GM21360 (cell line): ENCODE results near the gene RBPJ.

Experiments used
- ATAC-seq: cut with Tn5 transposase; IDR thresholded peaks from one replicate; pipeline ENCODE4 v1.9.1; 2021; ENCODE audit warnings: mild to moderate bottlenecking, moderate library complexity; ENCODE audit not compliant: unreplicated experiment

The RBPJ gene

DNA sequence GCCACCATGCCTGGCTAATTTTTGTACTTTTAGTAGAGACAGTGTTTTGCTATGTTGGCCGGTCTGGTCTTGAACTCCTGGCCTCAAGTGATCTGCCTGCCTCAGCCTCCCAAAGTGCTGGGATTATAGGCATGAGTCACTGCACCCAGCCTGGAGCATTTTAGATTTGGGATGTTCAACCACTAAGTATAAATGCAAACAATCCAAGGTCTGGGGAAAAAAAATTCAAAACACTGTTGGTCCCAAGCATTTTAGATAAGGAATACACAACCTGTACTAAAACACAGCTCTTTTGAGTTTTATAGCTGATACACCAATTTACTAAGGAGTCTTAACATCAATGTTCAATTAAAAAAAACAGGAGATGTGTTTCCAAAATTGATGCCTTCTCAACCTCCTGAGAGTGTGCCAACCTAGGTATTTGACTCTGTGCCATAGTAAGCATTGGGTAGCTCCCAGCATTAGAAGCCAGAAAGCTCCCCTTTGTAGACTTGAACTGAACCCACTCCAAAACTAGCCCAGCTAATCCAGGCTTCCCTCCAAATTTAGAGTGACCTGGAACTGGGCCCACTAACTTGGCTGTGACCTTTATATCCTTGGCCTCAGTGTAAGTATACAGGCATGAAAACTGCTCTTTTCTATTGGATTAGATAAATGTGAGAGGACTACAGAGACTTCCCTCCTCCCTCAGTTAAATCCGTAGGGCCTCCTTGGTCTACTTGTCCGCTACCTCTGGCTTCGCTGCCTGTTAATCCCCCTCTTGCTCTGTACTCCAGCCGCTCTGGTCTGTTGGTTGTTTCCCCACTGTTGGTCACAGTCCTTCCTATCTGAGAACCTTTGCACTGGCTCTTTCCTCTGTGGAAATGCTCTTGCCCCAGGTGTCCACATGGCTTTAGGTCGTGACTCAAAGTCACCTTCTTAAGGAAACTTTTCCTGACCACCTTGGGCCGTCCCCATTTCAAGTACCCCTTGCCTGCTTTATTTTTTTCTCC lies 91.9 kb downstream of the RBPJ start:
- no peak for ATAC-seq

DNA sequence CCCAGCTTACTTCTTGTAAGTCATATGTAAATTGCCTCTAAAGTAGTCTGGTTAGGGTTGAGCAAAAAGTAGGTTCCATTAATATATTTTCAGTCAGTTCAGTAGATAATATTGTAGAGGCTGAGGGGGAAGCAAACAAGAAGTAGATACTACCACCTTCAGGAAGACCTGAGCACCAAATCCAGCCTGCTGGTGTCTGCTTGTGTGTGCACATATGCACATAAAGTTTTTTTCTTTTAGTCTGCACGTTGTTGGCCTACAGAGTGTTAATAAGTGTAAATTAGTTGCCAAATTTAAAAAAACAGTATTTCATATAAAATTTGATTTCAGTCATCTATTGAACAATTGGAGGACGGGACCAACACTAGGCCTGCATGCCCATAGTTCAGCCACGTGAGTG lies 92.8 kb downstream of the RBPJ start:
- no peak for ATAC-seq

DNA sequence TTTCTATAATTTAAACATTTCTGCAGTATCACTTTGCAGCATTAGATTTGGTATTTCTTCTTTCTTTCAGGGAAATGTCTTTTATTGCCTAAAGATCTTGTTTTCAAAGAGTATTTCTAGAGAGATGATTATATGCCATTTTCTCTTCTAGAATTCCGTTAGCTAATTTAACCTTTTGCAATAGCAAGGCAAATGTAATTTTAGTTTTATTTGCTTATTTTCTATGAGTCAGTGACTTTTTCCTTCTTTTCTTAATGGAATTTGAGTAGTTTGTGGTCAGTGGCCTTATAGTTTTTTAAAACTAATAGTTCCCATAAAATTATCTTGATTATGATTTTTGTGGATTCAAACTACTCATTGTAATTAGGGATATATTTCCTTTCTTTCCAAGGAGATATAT lies 97.3 kb downstream of the RBPJ start:
- ATAC-seq = no peak

DNA sequence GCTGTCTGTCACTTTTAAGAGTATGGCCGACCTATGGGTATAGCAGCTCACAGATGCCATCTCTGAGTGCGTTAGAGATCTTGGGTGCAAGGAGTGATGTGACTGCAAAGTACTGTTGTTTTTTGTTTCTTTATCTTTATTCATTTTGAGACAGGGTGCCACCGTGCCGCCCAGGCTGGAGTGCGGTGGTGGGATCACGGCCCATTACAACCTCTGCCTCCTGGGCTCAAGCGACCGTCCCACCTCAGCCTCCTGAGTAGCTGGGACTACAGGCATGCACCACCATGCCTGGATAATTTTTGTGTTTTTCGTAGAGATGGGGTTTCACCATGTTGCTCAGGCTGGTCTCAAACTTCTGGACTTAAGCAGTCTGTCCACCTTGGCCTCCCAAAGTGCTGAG lies 98.0 kb downstream of the RBPJ start:
- no peak for ATAC-seq

DNA sequence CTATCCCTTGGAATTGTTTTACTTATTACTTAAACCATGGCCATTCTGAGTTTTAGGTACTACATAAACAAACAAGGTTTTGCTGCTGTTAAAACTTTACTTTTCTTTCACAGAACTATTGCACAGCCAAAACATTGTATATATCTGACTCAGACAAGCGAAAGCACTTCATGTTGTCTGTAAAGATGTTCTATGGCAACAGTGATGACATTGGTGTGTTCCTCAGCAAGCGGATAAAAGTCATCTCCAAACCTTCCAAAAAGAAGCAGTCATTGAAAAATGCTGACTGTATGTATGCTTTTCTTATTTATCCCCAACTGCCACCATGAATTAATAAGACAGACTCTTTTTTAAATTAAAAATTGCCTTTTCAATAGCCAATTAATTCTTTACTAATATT lies 99.6 kb downstream of the RBPJ start:
- no peak for ATAC-seq

DNA sequence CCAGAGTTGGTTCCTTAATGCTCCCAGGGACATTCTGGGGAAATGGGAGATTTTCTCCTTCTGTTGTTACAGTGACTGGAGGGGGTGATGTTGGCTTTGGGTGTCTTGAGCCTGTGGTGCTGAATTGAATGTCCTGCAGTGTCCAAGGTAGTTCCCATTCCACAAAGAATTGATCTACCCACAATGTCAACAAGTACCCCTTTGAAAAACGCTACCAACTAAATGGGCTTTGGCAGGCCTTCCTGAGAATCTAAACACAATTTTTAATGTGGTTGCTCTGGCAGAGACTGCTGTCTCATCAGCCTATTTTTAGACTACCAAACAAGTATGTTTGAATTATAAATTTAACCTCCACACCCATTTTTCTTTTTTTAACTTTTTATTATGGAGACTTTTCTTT lies 100.1 kb downstream of the RBPJ start:
- ATAC-seq = no peak

DNA sequence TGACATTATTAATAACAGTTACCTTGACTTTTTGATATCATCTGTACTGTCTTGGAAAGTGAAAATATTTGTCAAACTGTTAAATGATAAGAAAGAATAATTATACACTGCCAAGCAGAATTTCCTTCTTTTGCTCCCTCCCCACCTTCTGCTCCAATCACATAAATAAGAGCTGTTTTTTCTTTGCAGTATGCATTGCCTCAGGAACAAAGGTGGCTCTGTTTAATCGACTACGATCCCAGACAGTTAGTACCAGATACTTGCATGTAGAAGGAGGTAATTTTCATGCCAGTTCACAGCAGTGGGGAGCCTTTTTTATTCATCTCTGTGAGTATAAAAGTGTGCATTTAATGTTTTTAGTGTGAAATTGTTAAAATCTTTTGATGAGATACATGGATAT lies 103.3 kb downstream of the RBPJ start:
- no peak for ATAC-seq

DNA sequence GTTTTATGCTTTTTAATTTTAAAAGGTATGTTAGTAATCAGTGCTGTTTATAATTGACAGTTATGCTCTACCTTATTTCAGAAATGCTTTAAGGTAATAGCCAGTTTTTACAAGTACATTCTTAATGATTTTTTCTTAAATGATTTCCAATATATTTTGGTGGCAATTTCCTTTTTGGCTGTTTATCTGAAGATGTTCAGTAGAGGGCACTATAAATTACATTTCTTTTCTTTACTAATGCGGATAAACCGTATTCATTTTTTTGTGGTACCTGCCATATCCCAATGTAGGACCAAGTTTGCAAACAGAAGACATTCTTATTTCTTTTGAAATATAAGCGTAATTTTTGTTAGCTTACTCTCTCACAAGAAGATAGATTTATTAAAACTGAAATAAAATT lies 104.0 kb downstream of the RBPJ start:
- ATAC-seq = no peak

DNA sequence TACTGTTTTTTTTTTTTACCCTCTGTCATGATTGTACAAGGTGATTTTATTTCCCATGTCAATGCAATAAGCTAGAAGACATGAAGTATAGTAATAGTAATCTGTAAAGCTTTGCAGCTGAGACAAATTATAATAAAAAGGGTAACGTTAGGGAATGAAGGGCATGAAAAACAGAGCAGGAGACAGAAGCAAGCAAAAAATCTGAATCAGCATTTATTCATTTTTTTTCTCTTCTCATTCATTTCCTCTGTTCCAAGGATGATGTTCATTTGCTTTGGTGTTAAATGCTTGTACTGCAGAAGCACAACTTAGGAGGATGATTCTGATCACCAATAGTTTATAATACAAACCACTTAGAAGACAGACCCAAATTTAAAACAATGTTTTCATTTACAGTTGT lies 105.1 kb downstream of the RBPJ start:
- ATAC-seq = no peak

DNA sequence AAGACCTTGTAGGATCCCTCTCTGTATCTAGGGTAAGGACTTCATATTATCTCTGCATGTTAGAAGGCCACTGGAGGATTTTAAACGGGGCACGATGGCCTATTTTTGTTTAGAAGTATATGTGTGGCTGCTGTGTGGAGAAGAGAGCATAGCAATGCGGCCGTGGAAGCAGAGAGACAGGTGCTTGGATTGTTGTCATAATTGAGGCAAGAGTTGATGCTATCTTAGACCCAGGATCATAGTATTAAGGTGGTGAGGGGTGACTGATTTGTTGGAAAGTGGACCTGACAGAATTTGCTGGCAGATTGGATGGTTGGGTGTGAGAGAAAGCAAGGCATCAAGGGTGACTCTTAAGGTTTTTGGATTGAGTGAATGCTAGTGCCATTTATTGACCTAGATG lies 106.1 kb downstream of the RBPJ start:
- no peak for ATAC-seq

DNA sequence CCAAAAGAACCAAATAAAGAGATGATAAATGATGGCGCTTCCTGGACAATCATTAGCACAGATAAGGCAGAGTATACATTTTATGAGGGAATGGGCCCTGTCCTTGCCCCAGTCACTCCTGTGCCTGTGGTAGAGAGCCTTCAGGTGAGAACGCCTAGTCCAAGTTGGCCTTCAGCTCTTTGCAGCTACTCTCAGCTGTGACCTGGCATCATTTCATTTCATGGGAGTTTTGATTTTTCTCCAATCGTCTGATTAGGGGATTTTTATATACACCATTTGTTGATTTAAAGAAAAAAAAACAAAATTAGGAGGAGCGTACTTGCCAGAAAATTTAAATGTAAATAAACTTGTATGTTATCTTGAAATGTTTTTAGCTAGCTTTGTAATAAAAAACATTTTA lies 109.1 kb downstream of the RBPJ start:
- no peak for ATAC-seq

DNA sequence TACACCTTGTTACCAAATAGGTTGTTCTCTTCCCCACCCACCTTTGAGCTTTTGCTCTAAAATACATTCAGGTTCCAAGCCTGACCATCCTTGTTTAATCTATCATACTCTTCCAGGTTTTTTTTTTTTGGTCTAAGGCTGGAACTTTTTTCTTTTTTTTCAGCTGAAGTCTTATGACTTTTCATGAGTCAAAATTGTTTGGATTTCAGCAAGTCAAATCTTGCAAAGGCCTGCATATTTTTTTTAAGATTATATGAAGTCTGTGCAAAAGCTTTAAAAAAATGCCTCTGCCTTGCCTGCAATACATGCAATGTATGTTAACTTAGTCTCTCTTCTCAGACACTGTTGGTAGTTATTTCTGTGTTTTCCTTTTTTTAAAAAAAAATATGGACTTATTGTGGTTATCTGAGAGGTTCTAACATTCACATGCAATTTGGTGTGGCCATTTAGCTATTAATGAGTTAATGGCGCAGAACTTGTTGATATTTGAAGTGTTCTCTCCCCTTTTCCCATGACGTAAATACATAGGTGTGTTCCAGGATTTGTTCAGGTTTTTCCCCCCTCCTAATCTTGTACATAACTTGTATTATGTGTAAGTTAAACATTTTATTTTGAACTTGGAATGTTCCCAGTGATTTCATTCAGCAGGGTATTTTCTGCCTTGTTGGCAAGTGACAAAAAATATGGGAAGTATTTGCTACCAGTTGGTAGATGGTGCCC lies 110.8 kb downstream of the RBPJ start:
- ATAC-seq = no peak

DNA sequence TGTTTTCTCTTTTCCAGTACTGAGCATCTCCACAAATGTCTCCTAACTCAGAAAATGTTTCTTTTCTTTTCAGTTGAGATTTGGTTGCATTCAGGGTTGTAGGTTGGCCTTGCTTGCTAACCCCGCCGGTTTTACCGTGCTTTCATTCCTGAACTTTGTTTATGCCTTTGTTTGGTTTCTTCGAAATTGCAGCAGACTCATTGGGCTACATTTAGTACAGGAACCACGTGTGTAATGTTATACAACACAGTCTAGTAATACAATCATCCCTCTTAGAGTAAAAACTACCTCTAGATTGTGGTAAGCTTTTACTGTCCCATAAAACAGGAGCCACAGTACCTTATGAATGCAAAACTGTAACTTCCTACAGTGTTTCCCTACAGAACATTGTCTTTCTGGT lies 111.6 kb downstream of the RBPJ start:
- ATAC-seq = no peak

DNA sequence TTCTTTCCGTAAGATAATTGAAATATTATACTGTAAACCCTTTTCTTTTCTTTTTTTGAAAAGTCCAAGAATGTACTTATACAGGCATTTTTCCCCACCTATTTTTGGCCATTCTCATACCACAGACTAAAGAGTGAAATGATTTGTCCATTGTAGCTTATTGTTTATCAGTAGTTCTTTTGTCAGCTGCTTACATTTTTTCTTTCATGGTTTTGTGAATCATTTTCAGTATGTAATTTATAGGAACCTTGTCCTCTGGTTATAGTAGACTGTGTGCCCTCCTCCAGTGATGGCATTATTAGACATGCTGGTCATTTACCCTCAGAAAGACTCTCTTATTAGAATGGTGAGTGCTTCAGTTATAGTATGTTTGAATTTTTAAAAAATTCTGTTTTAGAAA lies 112.7 kb downstream of the RBPJ start:
- no peak for ATAC-seq

DNA sequence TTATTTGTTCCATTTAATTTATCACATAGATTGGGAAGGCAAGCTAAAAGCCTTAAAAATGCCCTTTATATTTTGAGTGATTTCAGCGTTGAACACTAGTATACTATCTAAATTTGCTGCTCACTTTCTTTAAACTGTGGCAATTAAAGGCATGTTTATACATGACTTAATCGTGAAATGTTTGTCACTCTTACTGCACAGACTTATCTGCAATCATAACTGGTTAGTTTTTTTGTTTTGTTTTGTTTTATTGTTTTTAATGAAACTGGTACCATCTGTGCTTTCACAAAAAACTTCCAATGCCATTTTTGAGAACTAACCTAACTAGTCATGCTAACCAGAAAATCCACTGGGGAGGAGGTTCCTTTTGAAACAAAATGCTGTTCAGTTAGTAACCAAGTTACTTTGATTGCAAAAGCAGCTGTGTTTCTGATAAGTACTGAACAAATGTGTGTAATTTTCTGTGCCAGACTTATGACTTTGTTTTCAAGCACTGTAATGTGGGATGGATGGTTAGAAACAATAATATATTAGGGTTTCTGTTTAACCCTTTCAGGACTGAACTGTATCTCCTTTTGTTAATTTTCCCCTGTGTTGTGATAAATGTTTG lies 113.3 kb downstream of the RBPJ start:
- ATAC-seq = no peak

DNA sequence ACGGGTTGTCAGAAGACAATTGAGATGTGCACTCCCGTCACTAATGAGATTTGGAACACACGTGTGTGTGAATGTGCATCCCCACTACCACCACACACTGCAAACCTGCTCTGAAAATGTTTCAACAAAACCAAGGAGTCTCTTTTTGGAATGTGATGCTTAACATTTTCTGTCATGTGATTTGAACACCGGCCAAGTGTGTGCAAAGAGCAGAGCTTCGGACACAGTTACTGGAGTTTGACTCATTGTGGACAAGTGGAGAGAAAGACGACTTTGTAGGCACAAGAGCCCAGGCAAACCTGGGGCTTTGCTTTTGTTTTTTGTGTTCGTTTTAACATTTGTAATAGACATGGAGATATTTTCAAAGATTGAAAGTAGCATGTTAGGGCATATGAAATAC lies 120.3 kb downstream of the RBPJ start:
- ATAC-seq = no peak

DNA sequence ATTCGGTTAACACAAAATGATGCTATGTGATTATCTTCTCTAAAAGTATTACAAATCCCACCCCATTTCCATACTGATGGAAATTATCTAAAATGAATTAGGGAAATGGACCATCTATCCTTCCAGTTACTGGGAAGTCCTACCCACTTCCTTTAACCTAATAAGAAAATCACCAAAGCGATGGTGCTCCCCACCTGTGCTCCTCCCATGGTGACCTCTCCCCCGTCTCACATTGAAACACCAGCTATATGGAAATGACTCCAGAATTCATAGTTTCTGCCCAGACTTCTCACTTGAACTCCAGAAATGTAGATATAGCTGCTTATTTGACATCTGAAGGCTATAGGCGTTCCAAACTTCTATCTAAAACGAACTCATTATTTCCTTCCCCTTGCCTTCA lies 121.0 kb downstream of the RBPJ start:
- ATAC-seq = no peak

DNA sequence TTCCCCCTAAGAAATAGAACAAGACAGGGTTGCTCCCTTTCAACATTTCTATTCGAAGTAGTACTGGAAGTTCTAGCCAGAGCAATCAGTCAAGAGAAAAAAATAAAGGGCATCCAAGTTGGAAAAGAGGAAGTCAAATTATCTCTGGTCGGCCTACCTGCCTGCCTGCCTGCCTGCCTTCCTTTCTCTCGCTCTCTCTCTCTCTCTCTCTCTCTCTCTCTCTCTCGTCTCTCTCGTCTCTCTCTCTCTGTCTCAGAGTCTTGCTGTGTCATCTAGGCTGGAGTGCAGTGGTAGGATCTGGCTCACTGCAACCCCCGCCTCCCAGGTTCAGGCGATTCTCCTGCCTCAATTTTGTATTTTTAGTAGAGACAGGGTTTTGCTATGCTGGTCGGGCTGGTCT lies 126.6 kb downstream of the RBPJ start:
- no peak for ATAC-seq

DNA sequence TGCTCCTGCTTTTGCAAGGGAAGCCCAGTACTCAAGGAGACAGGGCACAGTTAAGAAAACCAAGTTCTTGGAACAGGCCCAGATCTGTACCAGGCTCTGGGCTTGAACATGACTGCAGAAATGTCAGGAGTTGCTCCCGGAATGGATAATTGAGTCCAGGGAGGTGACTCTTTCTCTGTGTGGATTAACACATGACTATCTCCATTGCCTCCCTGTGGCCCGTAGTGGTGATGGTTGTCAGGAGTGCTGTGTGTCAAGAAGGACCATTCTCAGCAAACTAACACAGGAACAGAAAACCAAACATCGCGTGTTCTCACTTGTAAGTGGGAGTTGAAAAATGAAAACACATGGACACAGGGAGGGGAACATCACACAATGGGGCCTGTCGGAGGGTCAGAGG lies 129.6 kb downstream of the RBPJ start:
- ATAC-seq = no peak

DNA sequence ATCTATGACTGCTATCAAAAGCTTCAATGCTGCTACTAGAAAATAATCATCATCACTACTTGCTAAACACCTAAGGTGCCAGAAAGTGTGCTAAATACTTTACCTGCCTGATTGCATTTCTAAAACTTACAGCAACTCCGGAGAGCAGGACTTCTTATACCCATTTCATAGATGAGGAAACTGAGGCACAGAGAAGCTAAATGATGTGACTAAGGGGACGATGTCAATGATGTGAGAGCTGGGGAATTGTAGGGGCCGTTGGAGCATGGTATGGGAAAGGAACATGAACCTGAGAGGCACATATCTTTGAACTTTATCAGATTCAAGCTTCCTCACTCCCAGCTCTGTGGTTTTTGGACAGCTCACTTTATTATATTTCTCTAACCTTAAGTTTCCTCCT lies 130.8 kb downstream of the RBPJ start:
- ATAC-seq = no peak

DNA sequence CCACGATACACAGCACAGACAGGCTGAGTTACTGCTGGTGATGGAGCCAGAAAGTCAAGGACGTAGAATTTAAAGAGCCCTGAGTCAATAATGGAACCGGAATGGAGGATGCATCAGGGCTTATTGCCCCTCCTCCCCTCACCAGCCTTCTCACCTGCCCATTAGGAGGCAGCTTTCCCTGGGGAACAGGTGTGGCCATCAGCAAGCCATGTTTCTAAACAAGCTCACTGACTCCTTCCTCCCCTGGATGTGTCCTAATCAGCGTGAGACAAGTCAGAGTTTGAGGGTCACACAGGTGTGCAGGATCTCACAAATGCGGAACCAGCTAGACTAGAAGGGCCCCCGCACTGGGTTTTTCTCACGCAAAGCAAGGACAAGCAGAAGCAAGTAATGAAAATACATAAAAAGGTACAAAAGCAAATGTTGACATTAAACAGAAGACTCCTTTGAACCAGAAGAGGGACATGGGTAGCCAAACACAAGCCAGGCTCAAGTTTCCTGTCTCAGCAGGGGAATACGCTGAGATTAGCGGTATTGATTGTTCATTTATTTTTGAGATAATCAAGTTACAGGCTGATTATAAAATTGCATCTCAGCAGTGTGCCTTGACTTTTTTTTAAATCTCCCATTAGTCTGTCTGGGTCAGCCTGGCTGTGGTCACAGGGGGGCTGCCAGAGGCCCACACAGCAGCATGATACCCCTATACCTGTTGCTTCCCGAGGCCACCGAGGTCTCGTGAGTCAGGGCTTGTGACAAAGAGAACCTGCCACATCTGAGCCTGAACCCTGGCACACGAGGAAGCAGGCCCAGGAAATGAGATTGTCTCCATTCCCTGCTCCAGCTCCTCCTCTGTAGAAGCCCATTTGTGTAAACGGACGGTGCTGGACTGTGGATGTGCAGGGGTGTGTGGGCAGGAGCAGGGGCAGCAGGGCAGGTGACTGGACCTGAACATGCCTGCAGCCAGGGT lies 132.0 kb downstream of the RBPJ start:
- no peak for ATAC-seq
